Embryonic facial prominence (tissue), 1 donor: ENCODE results near the gene PCDHGA6.
"Not testable (repeated sequence)": the region's sequence is repeated elsewhere in the genome, so short reads cannot be mapped to it uniquely, and the experiment has no call there.

Experiments used
- DNase-seq: peaks from one replicate; pipeline ENCODE4 v3.0.0-alpha.2; 2016; ENCODE audit errors: extremely low spot score

Gene PCDHGA6

GRCh38 chr5:141392429-141393198, 18.9 kb downstream of the PCDHGA6 start, which contains the start of gene PCDHGA8:
TSS of gene PCDHGA8 (plus strand) at chr5:141392633. CDS start at chr5:141392814, 181 bp downstream.
- DNase-seq, result no peak

GRCh38 chr5:141393267-141393666, 19.6 kb downstream of the PCDHGA6 start:
- no peak for DNase-seq

- DNase-seq, result not testable (repeated sequence)
These were observed 20.9 kb downstream of the PCDHGA6 start for GRCh38 chr5:141394401-141395187.

GRCh38 chr5:141397756-141398551, 24.3 kb downstream of the PCDHGA6 start, which contains the start of gene PCDHGB5:
TSS of gene PCDHGB5 (plus strand) at chr5:141397947. CDS start at chr5:141398128, 181 bp downstream.
- DNase-seq, result not testable (repeated sequence)

GRCh38 chr5:141398608-141399007, 24.9 kb downstream of the PCDHGA6 start:
- DNase-seq, result no peak

GRCh38 chr5:141399555-141400258, 26.0 kb downstream of the PCDHGA6 start:
- no peak for DNase-seq

- DNase-seq, result no peak
These were observed 29.0 kb downstream of the PCDHGA6 start, which contains the start of gene PCDHGA9 for GRCh38 chr5:141402553-141403243. TSS of gene PCDHGA9 (plus strand) at chr5:141402778. CDS start at chr5:141402953, 175 bp downstream.

GRCh38 chr5:141403387-141403786, 29.7 kb downstream of the PCDHGA6 start:
- DNase-seq, result no peak

GRCh38 chr5:141407790-141408505, 34.3 kb downstream of the PCDHGA6 start, which contains the start of gene PCDHGB6:
TSS of gene PCDHGB6 (plus strand) at chr5:141408021. CDS start at chr5:141408203, 182 bp downstream.
- not testable (repeated sequence) for DNase-seq

GRCh38 chr5:141409598-141410306, 36.1 kb downstream of the PCDHGA6 start:
- no peak for DNase-seq

GRCh38 chr5:141411575-141411974, 37.9 kb downstream of the PCDHGA6 start:
- no peak for DNase-seq

- DNase-seq, result no peak
These were observed 39.3 kb downstream of the PCDHGA6 start, which contains the start of gene PCDHGA10 for GRCh38 chr5:141412854-141413539. TSS of gene PCDHGA10 (plus strand) at chr5:141412987. CDS start at chr5:141413176, 189 bp downstream.

GRCh38 chr5:141413540-141414069, 39.9 kb downstream of the PCDHGA6 start:
- DNase-seq, result no peak

- DNase-seq, result not testable (repeated sequence)
These were observed 41.0 kb downstream of the PCDHGA6 start for GRCh38 chr5:141414548-141415274.

GRCh38 chr5:141415275-141415618, 41.6 kb downstream of the PCDHGA6 start:
- not testable (repeated sequence) for DNase-seq

- not testable (repeated sequence) for DNase-seq
These were observed 43.9 kb downstream of the PCDHGA6 start, which contains the start of gene PCDHGB7 for GRCh38 chr5:141417494-141418172. TSS of gene PCDHGB7 (plus strand) at chr5:141417677. CDS start at chr5:141417860, 183 bp downstream.
